GM10266 (cell line): Measurements from ENCODE around the gene TPST2.

Experiments used
- DNase-seq: peaks from one replicate; pipeline ENCODE4 v3.0.0; 2012; ENCODE audit errors: extremely low spot score
- TF ChIP-seq, protein P1 (sequence below): IDR thresholded peaks from 2 replicates; pipeline ENCODE4 v1.5.1; 2012; ENCODE audit warnings: mild to moderate bottlenecking, low read depth; ENCODE audit not compliant: control insufficient read depth, insufficient read depth; ENCODE audit errors: missing control alignments

The TPST2 gene

DNA sequence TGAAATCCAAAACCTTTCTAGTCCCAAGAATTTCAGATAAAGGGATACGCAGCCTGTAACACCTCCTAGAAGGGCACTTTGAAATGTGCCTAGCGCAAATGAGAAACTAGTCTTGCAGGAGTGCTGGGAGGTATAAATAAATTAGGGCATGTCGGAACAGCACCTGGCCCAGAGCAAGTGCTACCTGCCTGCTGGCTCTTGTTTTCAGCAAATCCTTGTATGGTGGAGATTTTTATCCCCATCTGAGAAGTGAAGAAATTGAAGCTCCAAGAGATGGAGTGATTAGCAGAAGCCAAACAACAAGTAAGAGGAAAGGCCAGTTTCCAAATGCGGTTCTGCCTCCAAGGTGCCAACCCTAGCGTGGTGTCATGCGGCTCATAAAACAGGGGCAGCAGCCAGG is 40.9 kb downstream of the TPST2 start:
- no peak for DNase-seq
- TF ChIP-seq, protein P1, sequence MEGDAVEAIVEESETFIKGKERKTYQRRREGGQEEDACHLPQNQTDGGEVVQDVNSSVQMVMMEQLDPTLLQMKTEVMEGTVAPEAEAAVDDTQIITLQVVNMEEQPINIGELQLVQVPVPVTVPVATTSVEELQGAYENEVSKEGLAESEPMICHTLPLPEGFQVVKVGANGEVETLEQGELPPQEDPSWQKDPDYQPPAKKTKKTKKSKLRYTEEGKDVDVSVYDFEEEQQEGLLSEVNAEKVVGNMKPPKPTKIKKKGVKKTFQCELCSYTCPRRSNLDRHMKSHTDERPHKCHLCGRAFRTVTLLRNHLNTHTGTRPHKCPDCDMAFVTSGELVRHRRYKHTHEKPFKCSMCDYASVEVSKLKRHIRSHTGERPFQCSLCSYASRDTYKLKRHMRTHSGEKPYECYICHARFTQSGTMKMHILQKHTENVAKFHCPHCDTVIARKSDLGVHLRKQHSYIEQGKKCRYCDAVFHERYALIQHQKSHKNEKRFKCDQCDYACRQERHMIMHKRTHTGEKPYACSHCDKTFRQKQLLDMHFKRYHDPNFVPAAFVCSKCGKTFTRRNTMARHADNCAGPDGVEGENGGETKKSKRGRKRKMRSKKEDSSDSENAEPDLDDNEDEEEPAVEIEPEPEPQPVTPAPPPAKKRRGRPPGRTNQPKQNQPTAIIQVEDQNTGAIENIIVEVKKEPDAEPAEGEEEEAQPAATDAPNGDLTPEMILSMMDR: no peak

DNA sequence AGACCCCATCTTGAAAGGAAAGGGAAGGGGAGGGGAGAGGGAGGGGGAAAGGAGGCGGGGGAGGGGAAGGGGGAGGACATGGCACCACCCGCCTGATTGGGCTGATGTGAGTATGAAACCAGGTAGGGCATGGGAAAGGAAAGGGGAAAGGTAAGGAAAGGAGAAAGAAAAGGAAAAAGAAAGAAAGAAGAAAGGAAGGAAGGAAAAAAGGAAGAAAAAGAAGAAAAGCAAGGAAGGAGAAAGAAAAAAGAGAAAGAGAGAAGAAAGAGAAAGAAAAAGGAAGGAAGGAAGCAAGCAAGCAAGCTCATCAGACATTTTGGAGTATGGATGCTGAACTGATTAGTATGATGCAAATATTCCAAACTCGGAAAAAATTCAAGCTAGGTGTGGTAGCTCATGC is 41.6 kb downstream of the TPST2 start:
- TF ChIP-seq, protein P1: no peak
- DNase-seq: no peak

DNA sequence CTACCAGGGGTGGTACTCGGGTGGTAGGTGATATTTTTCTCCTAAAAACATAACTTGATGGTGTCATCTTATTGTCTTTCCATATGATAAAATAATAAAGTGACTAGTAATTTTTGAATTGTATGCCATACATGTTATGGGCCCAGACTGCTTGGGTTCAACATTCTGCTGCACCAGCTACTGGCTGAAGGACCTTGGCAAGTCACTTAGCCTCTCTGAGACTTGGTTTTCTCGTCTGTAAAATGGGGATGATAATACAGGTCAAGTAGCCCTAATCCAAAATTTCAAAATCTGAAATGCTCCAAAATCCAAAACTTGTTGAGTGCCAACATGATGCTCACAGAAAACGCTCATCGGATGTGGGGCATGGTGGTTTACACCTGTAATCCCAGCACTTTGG is 42.1 kb downstream of the TPST2 start:
- no peak for DNase-seq
- TF ChIP-seq, protein P1: no peak

DNA sequence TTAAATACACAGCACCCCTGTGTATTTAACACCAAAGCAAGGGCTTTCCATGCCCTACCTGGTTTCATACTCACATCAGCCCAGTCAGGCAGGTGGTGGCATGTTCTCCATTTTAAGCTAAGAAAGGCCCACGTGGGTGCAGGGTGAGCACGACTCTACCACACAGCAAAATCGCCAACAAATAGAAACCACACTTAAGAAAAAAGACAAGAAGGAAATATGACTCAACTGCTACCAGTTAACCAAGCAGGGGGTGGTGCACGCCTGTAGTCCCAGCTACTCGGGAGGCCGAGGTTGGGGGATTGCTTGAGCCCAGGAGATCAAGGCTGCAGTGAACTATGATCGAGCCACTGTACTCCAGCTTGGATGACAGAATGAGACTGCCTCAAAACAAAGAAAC is 42.5 kb downstream of the TPST2 start:
- DNase-seq: no peak
- TF ChIP-seq, protein P1: no peak

DNA sequence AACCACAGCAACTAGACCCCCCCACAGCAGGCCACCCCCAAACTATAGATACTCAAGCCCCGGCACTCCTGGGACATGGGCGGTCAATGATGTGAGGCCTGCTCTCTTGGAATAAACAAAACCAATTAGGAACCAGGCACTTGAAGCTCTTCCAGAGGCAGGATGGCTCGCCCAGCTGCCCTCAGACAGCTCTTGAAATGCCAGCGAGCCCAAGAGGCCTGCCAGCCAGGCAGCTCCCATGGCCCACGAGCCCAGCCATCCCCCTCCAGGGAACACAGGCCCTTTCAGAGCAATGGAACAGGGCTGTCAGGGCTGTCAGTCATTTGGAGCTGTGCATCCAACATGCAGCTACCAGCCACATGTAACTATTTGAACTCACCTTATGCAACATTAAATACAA is 43.6 kb downstream of the TPST2 start:
- TF ChIP-seq, protein P1: no peak
- no peak for DNase-seq

DNA sequence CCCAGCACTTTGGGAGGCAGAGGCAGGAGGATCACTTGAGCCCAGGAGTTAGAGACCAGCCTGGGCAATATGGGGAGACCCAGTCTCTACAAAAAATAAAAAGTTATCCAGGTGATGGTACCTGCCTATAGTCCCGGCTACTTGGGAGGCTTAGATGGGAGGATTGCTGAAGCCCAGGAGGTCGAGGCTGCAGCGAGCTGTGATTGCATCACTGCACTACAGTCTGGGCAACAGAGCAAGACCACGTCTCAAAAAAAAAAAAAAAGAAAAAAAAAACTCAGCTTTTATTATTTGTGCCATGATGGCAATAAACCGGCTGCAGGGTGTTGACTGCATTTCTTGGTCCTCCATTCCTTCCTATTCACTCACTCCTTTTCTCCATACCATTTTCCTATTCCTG is 44.1 kb downstream of the TPST2 start:
- DNase-seq: no peak
- TF ChIP-seq, protein P1: no peak

DNA sequence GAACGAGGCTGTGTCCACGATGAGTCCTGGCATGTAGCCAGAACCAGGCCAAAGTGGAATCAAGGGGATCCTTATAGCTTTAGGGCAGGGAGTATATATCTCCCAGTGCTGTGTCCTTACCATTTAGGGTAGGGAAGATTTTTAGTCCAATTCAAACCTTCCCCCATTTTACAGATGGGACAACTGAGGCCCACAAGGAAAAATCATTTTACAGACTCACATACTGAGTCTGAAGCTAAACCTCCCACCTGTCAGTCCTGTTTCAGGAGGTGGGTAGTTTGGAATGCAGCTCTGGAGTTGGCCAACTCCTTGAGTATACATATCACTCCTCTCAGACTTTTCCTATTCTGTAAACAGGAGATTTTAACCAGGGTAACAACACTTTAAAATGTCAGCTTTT is 44.5 kb downstream of the TPST2 start:
- no peak for DNase-seq
- TF ChIP-seq, protein P1: no peak
